HepG2 (cell line): ENCODE measurements around the gene NCOA7. TPM values are rescaled to one million over a fixed set of nuclear protein-coding genes. Genes with fewer than 3 reads are reported as not detected.

Experiments used
- ATRX ChIP-seq: sonication (generic); formaldehyde crosslinking; IDR thresholded peaks from 2 replicates; pipeline ENCODE4 v1.4.0; 2020; ENCODE audit warnings: missing genetic modification reagents, borderline replicate concordance
- FOXA1 ChIP-seq, 2 experiments: fragments of 450-650 bp in 1 of 2; sonication (generic) in 1 of 2; formaldehyde crosslinking in 1 of 2; IDR thresholded peaks; 2 replicates each; pipeline versions ENCODE4 v1.4.0 to v1.6.1; 2016 to 2020; ENCODE audit warnings: missing genetic modification reagents in 1 of 2
- GLI4 ChIP-seq: sonication (generic); formaldehyde crosslinking; IDR thresholded peaks from 2 replicates; pipeline ENCODE4 v1.5.1; 2020; ENCODE audit warnings: missing genetic modification reagents, mild to moderate bottlenecking, moderate library complexity, borderline replicate concordance
- HDAC1 ChIP-seq: sonication (generic); formaldehyde crosslinking; IDR thresholded peaks from 2 replicates; pipeline ENCODE4 v1.5.1; 2020; ENCODE audit warnings: mild to moderate bottlenecking, missing genetic modification reagents
- HOXA5 ChIP-seq: sonication (generic); formaldehyde crosslinking; IDR thresholded peaks from 2 replicates; pipeline ENCODE4 v1.4.0; 2020; ENCODE audit warnings: missing genetic modification reagents
- KDM5A ChIP-seq: fragments of 200-600 bp; sonication (generic); IDR thresholded peaks from 2 replicates; pipeline ENCODE4 v1.7.0; 2018; ENCODE audit warnings: antibody characterized with exemption, mild to moderate bottlenecking, low read length, borderline replicate concordance
- NFIB ChIP-seq: sonication (generic); formaldehyde crosslinking; IDR thresholded peaks from 2 replicates; pipeline ENCODE4 v1.9.0; 2021; ENCODE audit warnings: missing genetic modification reagents, mild to moderate bottlenecking, borderline replicate concordance
- SKI ChIP-seq: fragments of 450-650 bp; IDR thresholded peaks from one replicate; pipeline ENCODE4 v1.6.1; 2018; ENCODE audit warnings: mild to moderate bottlenecking; ENCODE audit not compliant: partially characterized antibody
- TBX2 ChIP-seq: sonication (generic); formaldehyde crosslinking; IDR thresholded peaks from 2 replicates; pipeline ENCODE4 v1.5.0; 2020; ENCODE audit warnings: missing genetic modification reagents, mild to moderate bottlenecking, borderline replicate concordance
- TCF7 ChIP-seq: sonication (generic); IDR thresholded peaks from 2 replicates; pipeline ENCODE4 v1.6.1; 2016; ENCODE audit warnings: antibody characterized with exemption, low read depth
- U2AF1 ChIP-seq: fragments of 200-400 bp; formaldehyde crosslinking; optimal IDR thresholded peaks from 2 replicates; pipeline ENCODE3; 2017; ENCODE audit warnings: mild to moderate bottlenecking, low read depth, low read length
- ZNF296 ChIP-seq: sonication (generic); formaldehyde crosslinking; conservative IDR thresholded peaks from 2 replicates; pipeline ENCODE4 v1.5.0; 2020; ENCODE audit warnings: mild to moderate bottlenecking, missing genetic modification reagents
- ZNF501 ChIP-seq: sonication (generic); formaldehyde crosslinking; IDR thresholded peaks from 2 replicates; pipeline ENCODE4 v1.5.1; 2020; ENCODE audit warnings: mild to moderate bottlenecking, moderate library complexity, missing genetic modification reagents
- ZNF552 ChIP-seq: sonication (generic); formaldehyde crosslinking; IDR thresholded peaks from 2 replicates; pipeline ENCODE4 v1.9.0; 2022; ENCODE audit warnings: missing genetic modification reagents, mild to moderate bottlenecking, borderline replicate concordance
- ZNF709 ChIP-seq: sonication (generic); formaldehyde crosslinking; IDR thresholded peaks from 2 replicates; pipeline ENCODE4 v1.5.0; 2020; ENCODE audit warnings: mild to moderate bottlenecking, missing genetic modification reagents
- ZNF737 ChIP-seq: sonication (generic); formaldehyde crosslinking; IDR thresholded peaks from 2 replicates; pipeline ENCODE4 v1.5.0; 2020; ENCODE audit warnings: missing genetic modification reagents, mild to moderate bottlenecking, borderline replicate concordance
- ZNF777 ChIP-seq: sonication (generic); formaldehyde crosslinking; IDR thresholded peaks from 2 replicates; pipeline ENCODE4 v1.4.0; 2020; ENCODE audit warnings: missing genetic modification reagents
- polyA plus RNA-seq, 8 experiments: library from polyadenylated mRNA; depleted of rRNA in 3 of 8; stranded (reverse) in 7 of 8; unstranded in 1 of 8; fragments of >200 nt; fragmentation: Illumina TruSeq in 4 of 8; extraction: Trizol in 4 of 8; gene quantifications; 2 replicates each; pipeline versions ENCODE4 v1.2.1 to v1.2.3, GENCODE V29; 2011 to 2016; ENCODE audit warnings: low read depth in 4 of 8, missing spikeins in 1 of 8, mixed read lengths in 1 of 8; ENCODE audit not compliant: insufficient read depth in 1 of 8
- total RNA-seq, 5 experiments: library from RNA; depleted of rRNA; stranded (reverse); fragments of >200 nt; fragmentation: Illumina TruSeq; extraction: Trizol; gene quantifications; 2 replicates each; pipeline ENCODE4 v1.2.3, GENCODE V29; 2016; ENCODE audit warnings: low read depth in 1 of 5
- TF ChIP-seq, protein P1 (sequence below): sonication (generic); formaldehyde crosslinking; IDR thresholded peaks from 2 replicates; pipeline ENCODE4 v1.4.0; 2020; ENCODE audit warnings: mild to moderate bottlenecking, missing genetic modification reagents
- TF ChIP-seq, protein P2 (sequence below): sonication (generic); formaldehyde crosslinking; conservative IDR thresholded peaks from 2 replicates; pipeline ENCODE4 v1.8.0; 2022; ENCODE audit warnings: mild to moderate bottlenecking, moderate library complexity, missing genetic modification reagents
- TF ChIP-seq, protein P3 (sequence below): sonication (generic); formaldehyde crosslinking; IDR thresholded peaks from 2 replicates; pipeline ENCODE4 v1.4.0; 2020; ENCODE audit warnings: missing genetic modification reagents, mild to moderate bottlenecking, borderline replicate concordance
- TF ChIP-seq, protein P4 (sequence below): sonication (generic); formaldehyde crosslinking; IDR thresholded peaks from 2 replicates; pipeline ENCODE4 v1.4.0; 2020; ENCODE audit warnings: missing genetic modification reagents

The NCOA7 gene
- total and polyA plus RNA-seq, 2 of the 13 experiments (the other 11 are each of a cell fraction or from before 2014, with no cell fraction given), result 13.6 to 20.8 TPM

DNA sequence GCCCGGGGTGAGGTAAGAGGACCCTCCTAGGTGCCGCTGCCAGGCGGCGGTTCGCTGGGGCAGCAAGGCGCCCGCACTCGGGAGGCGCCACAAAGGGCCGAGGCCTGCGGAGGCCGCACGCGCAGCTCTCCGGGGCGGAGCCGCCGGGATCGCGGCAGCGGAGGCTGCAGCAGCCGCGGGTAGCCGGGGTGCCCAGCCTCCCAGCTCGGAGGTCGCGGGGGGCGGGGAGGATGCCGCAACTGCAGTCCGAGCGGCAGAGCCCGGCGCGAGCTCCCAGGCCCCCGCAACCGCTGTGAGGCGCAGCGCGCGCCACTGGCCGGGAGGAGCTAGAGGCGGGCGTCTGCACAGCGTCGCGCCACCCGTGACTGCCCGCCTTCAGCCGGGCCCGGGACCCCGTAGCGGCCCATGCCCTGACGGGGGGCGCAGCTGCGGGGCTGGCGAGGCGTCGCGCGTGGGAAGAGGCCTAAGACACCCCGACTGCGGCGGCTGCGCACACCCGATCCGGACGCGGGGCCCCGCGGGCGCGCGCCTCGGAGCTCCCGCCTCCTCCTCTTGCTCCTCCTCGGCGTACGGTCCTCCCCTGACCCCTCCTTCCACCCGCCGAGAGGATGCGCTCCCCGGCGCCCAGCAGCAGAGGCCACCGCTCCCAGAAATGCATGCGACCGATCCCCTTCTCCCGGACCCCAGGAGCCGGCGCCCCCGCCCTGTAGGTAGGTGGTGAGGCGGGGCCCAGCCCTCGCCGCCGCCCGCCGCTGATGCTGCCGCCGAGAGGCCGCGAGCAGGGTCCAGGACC, at the start of gene NCOA7 (continued):
- TF ChIP-seq NFIB (CRISPR knock-in tag) (no peak), U2AF1 (no peak), ZNF296 (CRISPR knock-in tag) (peak; percentile 81), ZNF501 (CRISPR knock-in tag) (no peak), SKI (peak; percentile 48), KDM5A (peak; percentile 55; the same call in 1 of the 2 replicates), ZNF552 (CRISPR knock-in tag) (peak; percentile 23), TCF7 (no peak), ZNF777 (CRISPR knock-in tag) (peak; percentile 53), HOXA5 (CRISPR knock-in tag) (peak; percentile 67; the same call in 1 of the 2 replicates), ZNF737 (CRISPR knock-in tag) (0 out of 2 replicates have a peak, but pooled peaks have one; percentile 44), GLI4 (CRISPR knock-in tag) (no peak), ZNF709 (peak; percentile 98), ATRX (CRISPR knock-in tag) (no peak), FOXA1 (IDR thresholded peaks at IDR 0.05) (no peak), FOXA1 (CRISPR knock-in tag; IDR thresholded peaks at IDR 0.05) (no peak), HDAC1 (CRISPR knock-in tag) (peak; percentile 54; the same call in 1 of the 2 replicates), TBX2 (CRISPR knock-in tag) (peak; percentile 78)
- TF ChIP-seq, protein P1, sequence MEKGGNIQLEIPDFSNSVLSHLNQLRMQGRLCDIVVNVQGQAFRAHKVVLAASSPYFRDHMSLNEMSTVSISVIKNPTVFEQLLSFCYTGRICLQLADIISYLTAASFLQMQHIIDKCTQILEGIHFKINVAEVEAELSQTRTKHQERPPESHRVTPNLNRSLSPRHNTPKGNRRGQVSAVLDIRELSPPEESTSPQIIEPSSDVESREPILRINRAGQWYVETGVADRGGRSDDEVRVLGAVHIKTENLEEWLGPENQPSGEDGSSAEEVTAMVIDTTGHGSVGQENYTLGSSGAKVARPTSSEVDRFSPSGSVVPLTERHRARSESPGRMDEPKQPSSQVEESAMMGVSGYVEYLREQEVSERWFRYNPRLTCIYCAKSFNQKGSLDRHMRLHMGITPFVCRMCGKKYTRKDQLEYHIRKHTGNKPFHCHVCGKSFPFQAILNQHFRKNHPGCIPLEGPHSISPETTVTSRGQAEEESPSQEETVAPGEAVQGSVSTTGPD (CRISPR knock-in tag), result no peak
- TF ChIP-seq, protein P2, sequence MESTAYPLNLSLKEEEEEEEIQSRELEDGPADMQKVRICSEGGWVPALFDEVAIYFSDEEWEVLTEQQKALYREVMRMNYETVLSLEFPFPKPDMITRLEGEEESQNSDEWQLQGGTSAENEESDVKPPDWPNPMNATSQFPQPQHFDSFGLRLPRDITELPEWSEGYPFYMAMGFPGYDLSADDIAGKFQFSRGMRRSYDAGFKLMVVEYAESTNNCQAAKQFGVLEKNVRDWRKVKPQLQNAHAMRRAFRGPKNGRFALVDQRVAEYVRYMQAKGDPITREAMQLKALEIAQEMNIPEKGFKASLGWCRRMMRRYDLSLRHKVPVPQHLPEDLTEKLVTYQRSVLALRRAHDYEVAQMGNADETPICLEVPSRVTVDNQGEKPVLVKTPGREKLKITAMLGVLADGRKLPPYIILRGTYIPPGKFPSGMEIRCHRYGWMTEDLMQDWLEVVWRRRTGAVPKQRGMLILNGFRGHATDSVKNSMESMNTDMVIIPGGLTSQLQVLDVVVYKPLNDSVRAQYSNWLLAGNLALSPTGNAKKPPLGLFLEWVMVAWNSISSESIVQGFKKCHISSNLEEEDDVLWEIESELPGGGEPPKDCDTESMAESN (CRISPR knock-in tag), result peak; percentile 88
- TF ChIP-seq, protein P3, sequence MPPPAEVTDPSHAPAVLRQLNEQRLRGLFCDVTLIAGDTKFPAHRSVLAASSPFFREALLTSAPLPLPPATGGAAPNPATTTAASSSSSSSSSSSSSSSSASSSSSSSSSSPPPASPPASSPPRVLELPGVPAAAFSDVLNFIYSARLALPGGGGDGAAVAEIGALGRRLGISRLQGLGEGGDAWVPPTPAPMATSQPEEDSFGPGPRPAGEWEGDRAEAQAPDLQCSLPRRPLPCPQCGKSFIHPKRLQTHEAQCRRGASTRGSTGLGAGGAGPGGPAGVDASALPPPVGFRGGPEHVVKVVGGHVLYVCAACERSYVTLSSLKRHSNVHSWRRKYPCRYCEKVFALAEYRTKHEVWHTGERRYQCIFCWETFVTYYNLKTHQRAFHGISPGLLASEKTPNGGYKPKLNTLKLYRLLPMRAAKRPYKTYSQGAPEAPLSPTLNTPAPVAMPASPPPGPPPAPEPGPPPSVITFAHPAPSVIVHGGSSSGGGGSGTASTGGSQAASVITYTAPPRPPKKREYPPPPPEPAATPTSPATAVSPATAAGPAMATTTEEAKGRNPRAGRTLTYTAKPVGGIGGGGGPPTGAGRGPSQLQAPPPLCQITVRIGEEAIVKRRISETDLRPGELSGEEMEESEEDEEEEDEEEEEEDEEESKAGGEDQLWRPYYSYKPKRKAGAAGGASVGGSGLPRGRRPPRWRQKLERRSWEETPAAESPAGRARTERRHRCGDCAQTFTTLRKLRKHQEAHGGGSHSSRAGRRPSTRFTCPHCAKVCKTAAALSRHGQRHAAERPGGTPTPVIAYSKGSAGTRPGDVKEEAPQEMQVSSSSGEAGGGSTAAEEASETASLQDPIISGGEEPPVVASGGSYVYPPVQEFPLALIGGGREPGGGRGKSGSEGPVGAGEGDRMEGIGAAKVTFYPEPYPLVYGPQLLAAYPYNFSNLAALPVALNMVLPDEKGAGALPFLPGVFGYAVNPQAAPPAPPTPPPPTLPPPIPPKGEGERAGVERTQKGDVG (CRISPR knock-in tag), result 0 out of 2 replicates have a peak, but pooled peaks have one; percentile 56
- TF ChIP-seq, protein P4, sequence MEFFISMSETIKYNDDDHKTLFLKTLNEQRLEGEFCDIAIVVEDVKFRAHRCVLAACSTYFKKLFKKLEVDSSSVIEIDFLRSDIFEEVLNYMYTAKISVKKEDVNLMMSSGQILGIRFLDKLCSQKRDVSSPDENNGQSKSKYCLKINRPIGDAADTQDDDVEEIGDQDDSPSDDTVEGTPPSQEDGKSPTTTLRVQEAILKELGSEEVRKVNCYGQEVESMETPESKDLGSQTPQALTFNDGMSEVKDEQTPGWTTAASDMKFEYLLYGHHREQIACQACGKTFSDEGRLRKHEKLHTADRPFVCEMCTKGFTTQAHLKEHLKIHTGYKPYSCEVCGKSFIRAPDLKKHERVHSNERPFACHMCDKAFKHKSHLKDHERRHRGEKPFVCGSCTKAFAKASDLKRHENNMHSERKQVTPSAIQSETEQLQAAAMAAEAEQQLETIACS, result peak; percentile 96
